GM12878 (cell line): Measurements from ENCODE around the gene F12. TPM values are rescaled to one million over a fixed set of nuclear protein-coding genes. Genes with fewer than 3 reads are reported as not detected.

ENCODE experiments used
- ATAC-seq: fragments of 200-7000 bp; cut with Tn5 transposase; 3 replicates; pipeline ENCODE4 v1.9.1; 2020; ENCODE audit warnings: mild to moderate bottlenecking, moderate library complexity
- BruUV-seq: library from RNA; stranded (reverse); fragments of 400-500 nt; replicated peaks from 2 replicates; lab custom pipeline; 2021; lab: Mats Ljungman, UMichigan
- CTCF ChIA-PET: fragments of 300-600 bp; sonication (Branson Sonifier 250); formaldehyde crosslinking; extraction: SDS; loops from one replicate; lab custom pipeline; 2021; ENCODE audit warnings: inconsistent platforms; lab: Yijun Ruan, JAX
- POLR2A ChIA-PET: fragments of 350-600 bp; formaldehyde crosslinking; extraction: SDS; loops from one replicate; lab custom pipeline; 2021; ENCODE audit warnings: inconsistent platforms; lab: Charles Lee
- RAD21 ChIA-PET: fragments of 300-600 bp; sonication (Branson Sonifier 250); formaldehyde crosslinking; loops from one replicate; lab custom pipeline; 2023; ENCODE audit warnings: antibody characterized with exemption; ENCODE audit not compliant: unreplicated experiment; lab: Charles Lee
- SMC1A ChIA-PET: fragments of 300-600 bp; sonication (Branson Sonifier 250); formaldehyde crosslinking; loops from one replicate; lab custom pipeline; 2023; ENCODE audit not compliant: unreplicated experiment, uncharacterized antibody; lab: Charles Lee
- DNase-seq: peaks from one replicate; pipeline ENCODE4 v3.0.0-alpha.2; 2011; ENCODE audit warnings: low read depth, low spot score
- FAIRE-seq: peaks from 3 replicates; lab custom pipeline; 2011; peaks lifted over from hg19 to GRCh38; lab: Jason Lieb, UNC
- H2AFZ ChIP-seq: 2 replicates; pipeline ENCODE4 v1.6.0; 2011; ENCODE audit warnings: low read depth, low read length, control low read depth; ENCODE audit not compliant: control insufficient read depth
- H3K27ac ChIP-seq: 2 replicates; pipeline ENCODE4 v1.5.1; 2011; ENCODE audit warnings: control low read depth; ENCODE audit not compliant: control insufficient read depth, insufficient read depth
- H3K27me3 ChIP-seq, 2 experiments: replicated peaks in 1 of 2; 2 replicates each; pipeline versions ENCODE4 v1.6.0 to v1.6.1; 2011; ENCODE audit warnings: low read length in 1 of 2; ENCODE audit not compliant: control insufficient read depth in 2 of 2, insufficient read depth in 2 of 2
- H3K36me3 ChIP-seq, 2 experiments: 2 replicates each; pipeline ENCODE4 v1.5.1; 2011; ENCODE audit warnings: low read length in 1 of 2; ENCODE audit not compliant: control insufficient read depth in 2 of 2, insufficient read depth in 2 of 2
- H3K4me1 ChIP-seq: 2 replicates; pipeline ENCODE4 v1.6.1; 2011; ENCODE audit warnings: mild to moderate bottlenecking, low read length, moderate library complexity, mixed read lengths; ENCODE audit not compliant: control insufficient read depth, insufficient read depth
- H3K4me2 ChIP-seq: 2 replicates; pipeline ENCODE4 v1.6.0; 2011; ENCODE audit warnings: control low read depth; ENCODE audit not compliant: control insufficient read depth, insufficient read depth
- H3K4me3 ChIP-seq: fragments of 200-600 bp; sonication (generic); 2 replicates; pipeline ENCODE4 v1.5.1; 2016
- H3K79me2 ChIP-seq: 2 replicates; pipeline ENCODE4 v1.6.0; 2011; ENCODE audit warnings: low read length; ENCODE audit not compliant: control insufficient read depth, insufficient read depth
- H3K9ac ChIP-seq: 2 replicates; pipeline ENCODE4 v1.8.0; 2011; ENCODE audit warnings: low read length, control low read depth, mixed read lengths; ENCODE audit not compliant: control insufficient read depth, insufficient read depth
- H3K9me3 ChIP-seq: replicated peaks from 3 replicates; pipeline ENCODE4 v1.5.1; 2011; ENCODE audit warnings: mild to moderate bottlenecking, low read length; ENCODE audit not compliant: control insufficient read depth, insufficient read depth
- H4K20me1 ChIP-seq: 2 replicates; pipeline ENCODE4 v1.6.0; 2011; ENCODE audit not compliant: control insufficient read depth, insufficient read depth
- CEBPB ChIP-seq, 2 experiments: fragments of 150-350 bp in 1 of 2; IDR thresholded peaks; 2 replicates each; pipeline ENCODE4 v1.6.1; 2012 to 2014; ENCODE audit warnings: low read depth in 2 of 2, low read length in 2 of 2, borderline replicate concordance in 1 of 2, inconsistent platforms in 1 of 2
- DPF2 ChIP-seq: fragments of 450-650 bp; IDR thresholded peaks from 2 replicates; pipeline ENCODE4 v1.6.1; 2017; ENCODE audit warnings: mild to moderate bottlenecking
- IKZF2 ChIP-seq, 2 experiments: fragments of 450-650 bp; IDR thresholded peaks; 2 replicates each; pipeline ENCODE4 v1.6.1; 2017; ENCODE audit warnings: mild to moderate bottlenecking in 2 of 2, moderate library complexity in 2 of 2
- MTA2 ChIP-seq: fragments of 450-650 bp; IDR thresholded peaks from 2 replicates; pipeline ENCODE4 v1.6.1; 2016; ENCODE audit warnings: low read depth, mild to moderate bottlenecking, moderate library complexity
- MTA3 ChIP-seq: IDR thresholded peaks from 2 replicates; pipeline ENCODE4 v1.6.1; 2012; ENCODE audit warnings: low read length, inconsistent platforms, borderline replicate concordance
- RELA ChIP-seq: fragments of 450-650 bp; IDR thresholded peaks from 2 replicates; pipeline ENCODE4 v1.8.0; 2014; ENCODE audit warnings: borderline replicate concordance; ENCODE audit not compliant: partially characterized antibody
- SMAD5 ChIP-seq: IDR thresholded peaks from 2 replicates; pipeline ENCODE4 v1.6.1; 2016; ENCODE audit warnings: antibody characterized with exemption, low read depth
- SMARCA5 ChIP-seq: fragments of 450-650 bp; IDR thresholded peaks from 2 replicates; pipeline ENCODE4 v1.6.1; 2017; ENCODE audit warnings: mild to moderate bottlenecking
- SP1 ChIP-seq: IDR thresholded peaks from one replicate; pipeline ENCODE4 v1.6.1; 2011; ENCODE audit warnings: low read depth, low read length
- TCF12 ChIP-seq: IDR thresholded peaks from 2 replicates; pipeline ENCODE4 v1.6.1; 2011; ENCODE audit warnings: low read depth, mild to moderate bottlenecking, low read length
- WGBS: methylation state at CpG from one replicate; pipeline ENCODE4 v1.1.6; 2016; ENCODE audit warnings: low lambda C conversion rate; ENCODE audit not compliant: insufficient replicate concordance, insufficient coverage; ENCODE audit errors: missing lambda C conversion rate; 5-methylcytosine and 5-hydroxymethylcytosine counted together
- in situ Hi-C: fragments of 300-500 bp; cut with MboI; formaldehyde crosslinking; loops from 9 replicates; pipeline ENCODE4 v1.14.3; 2018; ENCODE audit warnings: mixed read lengths
- intact Hi-C: fragments of 100-400 bp; cut with micrococcal nuclease; formaldehyde crosslinking; loops from one replicate; pipeline ENCODE4 v1.14.2; 2022; ENCODE audit not compliant: unreplicated experiment
- polyA plus RNA-seq, 11 experiments: library from polyadenylated mRNA; depleted of rRNA in 4 of 11; unstranded in 6 of 11; stranded (reverse) in 5 of 11; fragments of >200 nt; fragmentation: Nextera tagmentation in 4 of 11; fragmentation: Illumina TruSeq in 1 of 11; extraction: Ambion mirVana in 4 of 11; extraction: Trizol in 1 of 11; gene quantifications; 1 replicate in 1 of 11; 2 replicates in 10 of 11; pipeline versions ENCODE4 v1.2.1 to v1.2.3, GENCODE V29; 2011 to 2016; ENCODE audit warnings: inconsistent platforms in 2 of 11, missing spikeins in 2 of 11, low read depth in 1 of 11
- total RNA-seq, 4 experiments: library from RNA; depleted of rRNA in 3 of 4; stranded (reverse); fragments of >200 nt in 3 of 4; fragmentation: Illumina TruSeq in 1 of 4; extraction: Trizol in 1 of 4; gene quantifications; 2 replicates each; pipeline versions ENCODE4 v1.2.1 to v1.2.3, GENCODE V29; 2013 to 2021

F12 gene
- total and polyA plus RNA-seq, 10 of the 15 experiments (the other 5 are each of a cell fraction or from before 2014, with no cell fraction given) = 0.25 to 11.3 (median 5.5) TPM

GRCh38 chr5:177389241-177390169 lies 19.9 kb downstream of the F12 start (continued):
- TF ChIP-seq SP1 (no peak), IKZF2 (IDR thresholded peaks at IDR 0.05) (peak; percentile 38 to 44; a peak in 1 of 4 replicates), DPF2 (0 out of 2 replicates have a peak, but pooled peaks have one; percentile 44), SMARCA5 (peak; percentile 20; the same call in 1 of the 2 replicates), MTA2 (0 out of 2 replicates have a peak, but pooled peaks have one; percentile 4), SMAD5 (no peak), RELA (no peak)

GRCh38 chr5:177388521-177389052 lies 20.8 kb downstream of the F12 start:
- Histone ChIP-seq H4K20me1 (no peaks in the 10 kb centered on the region), H3K36me3 (no peaks in the 10 kb centered on the region), H3K79me2 (no peaks in the 10 kb centered on the region), H3K4me1 (peaks cover 26% of the 10 kb centered on the region), H3K27ac (peak overlapping the region; percentile 64), H3K9me3 (no peaks in the 10 kb centered on the region), H2AFZ (no peak overlapping the region), H3K4me2 (peak overlapping the region; percentile 46), H3K9ac (peak overlapping the region; percentile 13; the same call in 1 of the 2 replicates), H3K4me3 (no peak overlapping the region), H3K27me3 (no peaks in the 10 kb centered on the region)
- ATAC-seq (no peak), FAIRE-seq (no peak), DNase-seq (no peak)
- WGBS = 56% methylated on average over 10 of the region's 10 CpGs
- intact Hi-C loops (no loop called here), in situ Hi-C loops (loop anchor here (25.0 kb wide), 1 partner anchor 1351 kb away; no protein-coding TSS in a partner anchor)
- ChIA-PET CTCF (interaction anchor here (1.0 to 8.4 kb wide), 20 partner anchors 10 to 274 kb away, joined by 4 to 240 read pairs (median 32); partner anchors contain the start of genes DOK3, F12, GRK6 and LMAN2), RAD21 (interaction anchor here (1.1 to 6.2 kb wide), 17 partner anchors 10 to 275 kb away, joined by 3 to 120 read pairs (median 20); partner anchors contain the start of genes LMAN2, PDLIM7 and PFN3), POLR2A (interaction anchor here (1.2 to 6.0 kb wide), 12 partner anchors 10 to 108 kb away, joined by 3 to 56 read pairs (median 14); partner anchors contain the start of genes PDLIM7 and RGS14), SMC1A (interaction anchor here (1.3 to 5.2 kb wide), 15 partner anchors 10 to 113 kb away, joined by 4 to 97 read pairs (median 19); partner anchors contain the start of genes LMAN2, MXD3, PFN3 and RGS14)
- BruUV-seq = no TSS peak
- TF ChIP-seq MTA3 (peak; percentile 27; the same call in 1 of the 2 replicates), CEBPB (IDR thresholded peaks at IDR 0.05; ENCODE audit: borderline replicate concordance in 1 of 2, low read depth in 2 of 2, low read length in 2 of 2) (no peak), DPF2 (no peak), TCF12 (0 out of 2 replicates have a peak, but pooled peaks have one; percentile 7)
